ENCODE measurements around the gene OLFM4. TPM values are rescaled to one million over a fixed set of nuclear protein-coding genes. Genes with fewer than 3 reads are reported as not detected.

OLFM4 gene
- total RNA-seq, 4 donors from 2014 or later, result 0.29 to 0.83 TPM; not detected in 2

- H3K27ac ChIP-seq, result no peak overlapping the region
- no peak for DNase-seq (ENCODE audit: low spot score in 2 of 2)
- H3K9me3 ChIP-seq, result no peaks in the 10 kb centered on the region
- WGBS, result 70% methylated on average over 8 of the region's 8 CpGs
- H3K36me3 ChIP-seq, result no peaks in the 10 kb centered on the region
- no peak overlapping the region for H3K4me3 ChIP-seq
- no peaks in the 10 kb centered on the region for H3K27me3 ChIP-seq
- TF ChIP-seq CTCF (IDR thresholded peaks at IDR 0.05) (no peak), POLR2AphosphoS5 (IDR thresholded peaks at IDR 0.05) (no peak), POLR2A (IDR thresholded peaks at IDR 0.05) (no peak), EP300 (IDR thresholded peaks at IDR 0.05) (no peak)
- no peaks in the 10 kb centered on the region for H3K4me1 ChIP-seq
These were observed 13.8 kb upstream of the OLFM4 start for GRCh38 chr13:53014495-53015443.

GRCh38 chr13:53015971-53016370 lies 12.6 kb upstream of the OLFM4 start:
- WGBS, result 81% methylated on average over 6 of the region's 6 CpGs
- Histone ChIP-seq H3K27me3 (no peaks in the 10 kb centered on the region), H3K36me3 (no peaks in the 10 kb centered on the region), H3K4me1 (no peaks in the 10 kb centered on the region), H3K27ac (no peak overlapping the region), H3K4me3 (no peak overlapping the region), H3K9me3 (no peaks in the 10 kb centered on the region)
- DNase-seq (ENCODE audit: low spot score in 2 of 2), result no peak
- TF ChIP-seq CTCF (IDR thresholded peaks at IDR 0.05), result no peak

GRCh38 chr13:53017433-53017970 lies 11.1 kb upstream of the OLFM4 start:
- no peaks in the 10 kb centered on the region for H3K9me3 ChIP-seq
- no peak for TF ChIP-seq CTCF (IDR thresholded peaks at IDR 0.05)
- no peak for TF ChIP-seq EP300 (IDR thresholded peaks at IDR 0.05)
- 88% methylated on average over 5 of the region's 5 CpGs for WGBS
- H3K4me1 ChIP-seq, result no peaks in the 10 kb centered on the region
- no peak overlapping the region for H3K4me3 ChIP-seq
- no peak overlapping the region for H3K27ac ChIP-seq
- no peak for DNase-seq (ENCODE audit: low spot score in 2 of 2)
- no peaks in the 10 kb centered on the region for H3K36me3 ChIP-seq
- H3K27me3 ChIP-seq, result no peaks in the 10 kb centered on the region

- H3K9me3 ChIP-seq, result no peaks in the 10 kb centered on the region
- no peak overlapping the region for H3K4me3 ChIP-seq
- no peaks in the 10 kb centered on the region for H3K4me1 ChIP-seq
- WGBS, result 86% methylated on average over 4 of the region's 4 CpGs
- DNase-seq (ENCODE audit: low spot score in 2 of 2), result no peak
- no peaks in the 10 kb centered on the region for H3K36me3 ChIP-seq
- TF ChIP-seq CTCF (IDR thresholded peaks at IDR 0.05) (no peak), POLR2A (IDR thresholded peaks at IDR 0.05) (no peak), POLR2AphosphoS5 (IDR thresholded peaks at IDR 0.05) (no peak), EP300 (IDR thresholded peaks at IDR 0.05) (no peak)
- no peaks in the 10 kb centered on the region for H3K27me3 ChIP-seq
- no peak overlapping the region for H3K27ac ChIP-seq
These were observed 9.6 kb upstream of the OLFM4 start for GRCh38 chr13:53018690-53019647.
